ENCODE data around the gene PLCB4. TPM values are rescaled to one million over a fixed set of nuclear protein-coding genes. Genes with fewer than 3 reads are reported as not detected.

PLCB4 gene
- total RNA-seq, 1 experiment from 2014 or later: 10.1 TPM

DNA sequence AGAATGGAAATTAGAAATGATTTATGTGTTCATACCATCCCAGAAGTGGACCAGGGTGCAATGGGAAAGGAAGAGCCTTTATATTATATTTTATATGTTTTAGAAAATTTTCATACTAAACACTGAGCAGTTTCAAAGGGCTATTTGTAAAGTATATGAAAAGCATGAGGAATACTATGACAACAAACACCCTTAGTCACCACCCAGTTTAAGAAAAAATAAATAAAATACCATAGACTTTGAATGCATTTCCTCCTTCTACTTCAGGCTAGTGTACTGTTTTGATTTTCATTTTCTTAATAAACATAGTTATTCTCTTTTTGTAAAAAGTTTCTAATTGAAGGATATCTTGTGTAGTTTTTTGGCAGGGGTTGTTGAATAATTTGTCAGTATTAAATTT lies 191.1 kb downstream of the PLCB4 start:
- H2BK5ac ChIP-seq (ENCODE audit: insufficient read length, low read length): no peak overlapping the region
- Mint-ChIP-seq H3K9me3 (no peaks in the 10 kb centered on the region), H3K27me3 (ENCODE audit: low read depth) (no peaks in the 10 kb centered on the region), H3K27ac (no peak overlapping the region), H3K36me3 (ENCODE audit: insufficient read depth in 1 of 3, low read depth in 3 of 3) (no peaks in the 10 kb centered on the region), H3K4me1 (peaks cover 9 to 12% of the 10 kb centered on the region in 2 experiments), H3K4me3 (no peak overlapping the region)
- no peak overlapping the region for H3K9ac ChIP-seq (ENCODE audit: extremely low read depth, insufficient read length, low read length)
- no peaks in the 10 kb centered on the region for H3K4me1 ChIP-seq (ENCODE audit: insufficient read depth, low read length)
- H3K4me2 ChIP-seq (ENCODE audit: insufficient read depth, insufficient read length, low read length): no peak overlapping the region
- no peak for DNase-seq
- H3K27me3 ChIP-seq (ENCODE audit: insufficient read depth, low read length): no peaks in the 10 kb centered on the region
- no peak overlapping the region for H2BK120ac ChIP-seq (ENCODE audit: low read depth, low read length, poor library complexity, severe bottlenecking)
- H3K27ac ChIP-seq (ENCODE audit: insufficient read length, low read depth, low read length): no peak overlapping the region
- no peak overlapping the region for H4K91ac ChIP-seq (ENCODE audit: insufficient read length, low read depth, low read length)
- H3K56ac ChIP-seq (ENCODE audit: insufficient read length, low read depth, low read length): no peak overlapping the region
- no peak overlapping the region for H4K5ac ChIP-seq (ENCODE audit: insufficient read length, low read depth, low read length)
- H3K23me2 ChIP-seq (ENCODE audit: insufficient read length, low read depth, low read length, poor library complexity, severe bottlenecking): no peaks in the 10 kb centered on the region
- no peak overlapping the region for H2AK5ac ChIP-seq (ENCODE audit: insufficient read length, low read length)
- H3K4ac ChIP-seq (ENCODE audit: low read depth, low read length): no peak overlapping the region
- no peak for TF ChIP-seq CTCF (conservative IDR thresholded peaks at IDR 0.05)
- H3K18ac ChIP-seq (ENCODE audit: insufficient read length, low read depth, low read length): no peak overlapping the region
- no peaks in the 10 kb centered on the region for H3K79me2 ChIP-seq (ENCODE audit: insufficient read depth, low read length)
- H2BK20ac ChIP-seq (ENCODE audit: low read depth, low read length, poor library complexity, severe bottlenecking): no peak overlapping the region
- no peak overlapping the region for H2AFZ ChIP-seq (ENCODE audit: low read length)
- H4K8ac ChIP-seq (replicated peaks; ENCODE audit: insufficient read length, low read depth, low read length): no peak overlapping the region
- no peak overlapping the region for H3T11ph ChIP-seq (ENCODE audit: low read length)
- no peaks in the 10 kb centered on the region for H3K9me3 ChIP-seq (ENCODE audit: control insufficient read depth, low read depth, low read length)
- H3K79me1 ChIP-seq (ENCODE audit: insufficient read depth, low read depth, low read length, poor library complexity, severe bottlenecking): no peaks in the 10 kb centered on the region
- no peak overlapping the region for H2BK15ac ChIP-seq (ENCODE audit: low read depth, low read length)
- H3K23ac ChIP-seq (ENCODE audit: insufficient read length, low read depth, low read length): no peak overlapping the region
- no peak overlapping the region for H3K14ac ChIP-seq (ENCODE audit: insufficient read depth, low read length)
- no peaks in the 10 kb centered on the region for H4K20me1 ChIP-seq (ENCODE audit: control insufficient read depth, insufficient read depth, insufficient read length)
- no peak overlapping the region for H2BK12ac ChIP-seq (ENCODE audit: insufficient read length, low read depth, low read length)
